Right kidney (tissue), 1 donor: ENCODE data around the gene FDX2.
A peak's percentile ranks its signal among the peaks of the same experiment; 100 is the strongest.
"Not testable (repeated sequence)": the region's sequence is repeated elsewhere in the genome, so short reads cannot be mapped to it uniquely, and the experiment has no call there.

ENCODE experiments used
- DNase-seq: peaks from one replicate; pipeline ENCODE4 v3.0.0-alpha.2; 2016

The FDX2 gene

GRCh38 chr19:10284065-10284959 lies 31.5 kb downstream of the FDX2 start:
- no peak for DNase-seq

GRCh38 chr19:10283301-10284064 lies 32.3 kb downstream of the FDX2 start:
- no peak for DNase-seq

GRCh38 chr19:10282043-10282442 lies 33.8 kb downstream of the FDX2 start:
- DNase-seq = not testable (repeated sequence)

DNA sequence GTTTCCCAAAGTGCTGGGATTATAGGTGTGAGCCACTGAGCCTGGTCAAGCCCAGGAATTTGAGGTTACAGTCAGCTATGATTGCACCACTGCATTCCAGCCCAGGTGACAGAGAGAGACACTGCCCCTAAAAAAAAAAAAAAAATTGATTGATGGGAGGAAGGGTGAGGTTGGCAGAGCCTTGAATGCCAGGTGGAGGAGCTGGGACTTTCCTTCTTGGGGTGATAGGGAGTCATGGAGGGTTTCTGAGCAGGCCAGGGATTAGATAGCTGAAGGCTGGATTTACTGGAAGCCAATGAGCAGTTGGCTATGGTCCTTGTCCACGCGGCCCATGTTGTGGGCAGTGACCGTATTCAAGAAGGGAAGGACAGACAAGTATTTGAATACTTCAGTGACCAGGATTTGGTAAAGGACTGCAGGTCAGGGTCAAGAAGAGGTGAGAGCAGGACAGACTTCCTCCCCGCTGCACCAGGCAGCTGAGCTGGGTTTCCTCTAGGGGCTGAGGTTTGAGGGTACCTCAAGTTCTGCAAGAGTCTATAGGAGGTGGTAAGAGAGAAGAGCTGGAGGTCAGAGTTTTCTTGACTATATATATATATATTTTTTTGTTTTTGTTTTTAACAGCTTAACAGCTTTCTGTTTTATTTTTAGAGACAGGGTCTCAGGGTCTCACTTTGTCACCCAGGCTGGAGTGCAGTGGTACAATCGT lies 35.9 kb downstream of the FDX2 start:
- no peak for DNase-seq

DNA sequence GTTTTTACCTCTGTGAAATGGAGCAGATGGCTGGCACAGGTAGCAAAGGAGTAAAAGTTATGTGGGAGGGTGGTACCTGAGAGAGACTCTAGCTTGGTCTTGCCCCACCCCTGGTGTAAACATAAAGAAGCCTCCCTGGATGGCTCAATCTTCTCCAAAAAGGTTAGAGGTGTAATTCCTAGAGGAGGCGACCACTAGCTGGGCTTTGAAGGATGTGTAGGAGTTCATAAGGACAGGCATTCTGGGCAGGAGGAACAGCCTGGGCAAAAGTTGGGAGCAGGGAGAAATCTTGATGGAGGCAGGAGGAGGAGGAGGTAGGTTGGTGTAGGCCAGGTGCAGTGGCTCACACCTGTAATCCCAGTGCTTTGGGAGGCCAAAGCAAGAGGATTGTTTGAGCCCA lies 36.9 kb downstream of the FDX2 start:
- DNase-seq = no peak

- DNase-seq = no peak
Observed at GRCh38 chr19:10277795-10278589, 37.8 kb downstream of the FDX2 start.

DNA sequence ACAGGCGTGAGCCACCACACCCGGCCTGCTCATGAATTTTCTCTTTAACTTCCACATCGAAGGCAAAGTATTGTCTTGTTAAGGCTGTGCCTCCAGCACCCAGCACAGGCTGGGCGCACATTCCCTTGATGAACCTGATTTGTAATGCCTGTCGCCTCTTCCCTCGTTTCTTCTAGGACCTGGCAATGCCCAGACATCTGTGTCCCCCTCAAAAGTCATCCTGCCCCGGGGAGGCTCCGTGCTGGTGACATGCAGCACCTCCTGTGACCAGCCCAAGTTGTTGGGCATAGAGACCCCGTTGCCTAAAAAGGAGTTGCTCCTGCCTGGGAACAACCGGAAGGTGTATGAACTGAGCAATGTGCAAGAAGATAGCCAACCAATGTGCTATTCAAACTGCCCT lies 41.2 kb downstream of the FDX2 start:
- no peak for DNase-seq

- DNase-seq = peak; percentile 22
Observed at GRCh38 chr19:10271543-10272086, 44.2 kb downstream of the FDX2 start.

- DNase-seq = peak; percentile 57
Observed at GRCh38 chr19:10270616-10271394, 45.0 kb downstream of the FDX2 start, which contains the start of gene ICAM1. Gene ICAM1, plus strand, starts transcription at chr19:10271120. Its CDS starts 40 bp downstream, at chr19:10271160.

DNA sequence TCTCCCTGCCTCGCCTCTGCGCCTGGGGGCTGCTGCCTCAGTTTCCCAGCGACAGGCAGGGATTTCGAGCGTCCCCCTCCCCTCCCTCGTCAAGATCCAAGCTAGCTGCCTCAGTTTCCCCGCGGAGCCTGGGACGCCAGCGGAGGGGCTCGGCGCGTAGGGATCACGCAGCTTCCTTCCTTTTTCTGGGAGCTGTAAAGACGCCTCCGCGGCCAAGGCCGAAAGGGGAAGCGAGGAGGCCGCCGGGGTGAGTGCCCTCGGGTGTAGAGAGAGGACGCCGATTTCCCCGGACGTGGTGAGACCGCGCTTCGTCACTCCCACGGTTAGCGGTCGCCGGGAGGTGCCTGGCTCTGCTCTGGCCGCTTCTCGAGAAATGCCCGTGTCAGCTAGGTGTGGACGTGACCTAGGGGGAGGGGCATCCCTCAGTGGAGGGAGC lies 45.6 kb downstream of the FDX2 start:
- peak; percentile 42 for DNase-seq

DNA sequence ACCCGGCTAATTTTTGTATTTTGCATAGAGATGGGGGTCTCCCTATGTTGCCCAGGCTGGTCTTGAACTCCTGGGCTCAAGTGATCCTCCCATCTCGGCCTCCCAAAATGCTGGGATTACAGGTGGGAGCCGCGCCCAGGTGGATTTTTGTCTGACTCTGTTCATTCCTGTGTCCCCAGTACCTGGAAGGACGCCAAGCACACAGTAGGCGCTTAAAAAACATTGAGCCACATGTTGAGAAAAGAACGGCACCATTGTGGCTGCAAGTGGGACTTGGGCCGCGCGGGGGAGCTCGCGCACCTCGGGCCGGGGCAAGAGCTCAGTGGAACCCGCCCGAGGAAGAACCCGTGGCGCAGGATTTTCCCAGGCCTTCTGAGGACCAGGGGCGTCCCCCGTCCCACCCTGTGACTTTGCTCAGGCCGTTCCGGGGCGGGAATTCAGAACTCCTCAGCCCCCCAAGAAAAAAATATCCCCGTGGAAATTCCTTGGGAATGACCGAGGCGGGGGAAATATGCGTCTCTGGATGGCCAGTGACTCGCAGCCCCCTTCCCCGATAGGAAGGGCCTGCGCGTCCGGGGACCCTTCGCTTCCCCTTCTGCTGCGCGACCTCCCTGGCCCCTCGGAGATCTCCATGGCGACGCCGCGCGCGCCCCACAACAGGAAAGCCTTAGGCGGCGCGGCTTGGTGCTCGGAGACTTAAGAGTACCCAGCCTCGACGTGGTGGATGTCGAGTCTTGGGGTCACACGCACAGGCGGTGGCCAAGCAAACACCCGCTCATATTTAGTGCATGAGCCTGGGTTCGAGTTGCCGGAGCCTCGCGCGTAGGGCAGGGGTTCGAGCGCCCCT lies 46.3 kb downstream of the FDX2 start:
- DNase-seq = peak; percentile 79

DNA sequence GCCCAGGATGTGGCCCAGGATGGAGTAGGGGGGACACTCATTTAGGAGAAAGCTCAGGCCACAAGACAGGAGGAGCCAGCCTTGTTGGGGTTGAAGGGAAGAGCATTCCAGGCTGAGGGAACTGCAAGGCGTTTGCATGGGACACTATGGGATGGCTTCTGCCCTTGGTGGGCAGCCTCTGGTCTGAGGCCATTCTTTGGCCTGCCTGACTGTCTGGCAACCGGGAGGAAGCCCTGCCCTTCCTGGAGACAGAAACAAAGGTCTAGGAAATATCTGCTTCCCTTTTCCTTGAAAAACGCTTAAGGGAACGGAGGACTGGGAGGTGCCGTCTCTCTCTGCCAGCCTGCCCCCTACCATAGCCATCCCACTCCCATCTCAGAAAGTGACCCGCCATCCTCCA lies 47.7 kb downstream of the FDX2 start:
- no peak for DNase-seq

GRCh38 chr19:10266706-10267105 lies 49.1 kb downstream of the FDX2 start:
- no peak for DNase-seq

- no peak for DNase-seq
Observed at GRCh38 chr19:10262771-10263170, 53.0 kb downstream of the FDX2 start.

- no peak for DNase-seq
Observed at GRCh38 chr19:10260141-10260584, 55.7 kb downstream of the FDX2 start.
